SK-N-SH (cell line): ENCODE data around the gene NUP210L.

Experiments
- CTCF ChIP-seq: fragments of 200-600 bp; sonication (generic); IDR thresholded peaks from 2 replicates; pipeline ENCODE4 v1.6.1; 2017; ENCODE audit warnings: antibody characterized with exemption, mild to moderate bottlenecking, moderate library complexity
- EZH2phosphoT487 ChIP-seq: fragments of 200-600 bp; sonication (generic); IDR thresholded peaks from 2 replicates; pipeline ENCODE4 v1.6.1; 2017; ENCODE audit warnings: low read depth, mixed run types, mild to moderate bottlenecking, antibody characterized with exemption, moderate library complexity, borderline replicate concordance
- IRF3 ChIP-seq: fragments of 150-350 bp; IDR thresholded peaks from 2 replicates; pipeline ENCODE4 v1.6.1; 2016; ENCODE audit warnings: mild to moderate bottlenecking, low read depth, low read length
- MAX ChIP-seq: IDR thresholded peaks from 2 replicates; pipeline ENCODE4 v1.4.0; 2012; ENCODE audit warnings: low read depth
- USF2 ChIP-seq: fragments of 150-350 bp; IDR thresholded peaks from 2 replicates; pipeline ENCODE4 v1.6.1; 2017; ENCODE audit warnings: antibody characterized with exemption, low read length, low read depth, borderline replicate concordance

- TF ChIP-seq EZH2phosphoT487 (no peak), CTCF (no peak), USF2 (no peak), IRF3 (no peak), MAX (no peak)
Observed at GRCh38 chr1:153951183-153951582, 203.7 kb downstream of the NUP210L start.
